Keratinocyte (primary cell): ENCODE measurements around the gene TMEM132C. TPM values are rescaled to one million over a fixed set of nuclear protein-coding genes. Genes with fewer than 3 reads are reported as not detected.

Experiments
- DNase-seq: peaks from one replicate; pipeline ENCODE4 v3.0.0-alpha.2; 2011; ENCODE audit warnings: low read depth, missing footprints, low spot score
- FAIRE-seq: peaks from 2 replicates; lab custom pipeline; 2011; peaks lifted over from hg19 to GRCh38; lab: Jason Lieb, UNC
- H2AFZ ChIP-seq: 2 replicates; pipeline ENCODE4 v1.6.0; 2012; ENCODE audit warnings: low read length, control low read depth, inconsistent platforms; ENCODE audit not compliant: control insufficient read depth
- H3K27ac ChIP-seq: 2 replicates; pipeline ENCODE4 v1.5.1; 2011; ENCODE audit warnings: low read length; ENCODE audit not compliant: control insufficient read depth, insufficient read depth
- H3K27me3 ChIP-seq: 3 replicates; pipeline ENCODE4 v1.6.0; 2011; ENCODE audit warnings: low read length; ENCODE audit not compliant: control insufficient read depth, insufficient read depth; ENCODE audit errors: extremely low read depth
- H3K36me3 ChIP-seq, 2 experiments: 2 replicates in 1 of 2; 3 replicates in 1 of 2; pipeline ENCODE4 v1.5.1; 2011; ENCODE audit warnings: low read length in 2 of 2, mild to moderate bottlenecking in 1 of 2; ENCODE audit not compliant: control insufficient read depth in 2 of 2, insufficient read depth in 2 of 2; ENCODE audit errors: extremely low read depth in 1 of 2
- H3K4me1 ChIP-seq: 3 replicates; pipeline ENCODE4 v1.5.1; 2011; ENCODE audit warnings: low read length; ENCODE audit not compliant: control insufficient read depth, insufficient read depth; ENCODE audit errors: extremely low read depth
- H3K4me2 ChIP-seq: 3 replicates; pipeline ENCODE4 v1.6.0; 2011; ENCODE audit warnings: low read depth, low read length; ENCODE audit not compliant: control insufficient read depth, insufficient read depth; ENCODE audit errors: extremely low read depth
- H3K4me3 ChIP-seq, 3 experiments: fragments of 200-600 bp in 1 of 3; sonication (generic) in 1 of 3; 2 replicates in 2 of 3; 3 replicates in 1 of 3; pipeline ENCODE4 v1.5.1; 2011 to 2016; ENCODE audit warnings: low read length in 3 of 3, mild to moderate bottlenecking in 3 of 3, control low read depth in 2 of 3, inconsistent platforms in 1 of 3, low read depth in 1 of 3, mixed read lengths in 1 of 3, mixed run types in 1 of 3, moderate library complexity in 1 of 3; ENCODE audit not compliant: control insufficient read depth in 2 of 3, insufficient read depth in 2 of 3; ENCODE audit errors: extremely low read depth in 1 of 3
- H3K79me2 ChIP-seq: 2 replicates; pipeline ENCODE4 v1.6.0; 2012; ENCODE audit warnings: low read length; ENCODE audit not compliant: control insufficient read depth, insufficient read depth
- H3K9ac ChIP-seq: 3 replicates; pipeline ENCODE4 v1.6.0; 2011; ENCODE audit warnings: low read length; ENCODE audit not compliant: control insufficient read depth, insufficient read depth; ENCODE audit errors: extremely low read depth
- H3K9me1 ChIP-seq: 3 replicates; pipeline ENCODE4 v1.6.0; 2011; ENCODE audit warnings: low read length; ENCODE audit not compliant: control insufficient read depth, insufficient read depth; ENCODE audit errors: extremely low read depth
- H3K9me3 ChIP-seq: 2 replicates; pipeline ENCODE4 v1.5.1; 2012; ENCODE audit warnings: low read depth, low read length; ENCODE audit not compliant: control insufficient read depth
- H4K20me1 ChIP-seq: 3 replicates; pipeline ENCODE4 v1.6.0; 2011; ENCODE audit warnings: low read length; ENCODE audit not compliant: control insufficient read depth, insufficient read depth; ENCODE audit errors: extremely low read depth
- EZH2 ChIP-seq: IDR thresholded peaks from one replicate; pipeline ENCODE4 v1.6.1; 2012; ENCODE audit warnings: inconsistent platforms, mild to moderate bottlenecking, low read length, moderate library complexity
- dilution Hi-C: fragments of 300-500 bp; cut with MboI; formaldehyde crosslinking; loops from one replicate; pipeline ENCODE4 v1.7.0; 2020; ENCODE audit warnings: low sequenced_read_pairs; ENCODE audit not compliant: extremely low pct_ligation_motif_present
- polyA plus RNA-seq, 5 experiments: library from polyadenylated mRNA; depleted of rRNA in 3 of 5; stranded (reverse) in 3 of 5; stranded (forward) in 1 of 5; unstranded in 1 of 5; fragments of >200 nt; gene quantifications; 1 replicate in 1 of 5; 2 replicates in 3 of 5; 3 replicates in 1 of 5; pipeline versions ENCODE4 v1.2.1 to v1.2.3, GENCODE V29; 2011 to 2012; ENCODE audit warnings: missing spikeins in 2 of 5, low read depth in 1 of 5, low replicate concordance in 1 of 5
- TF ChIP-seq, protein P1 (sequence below), 3 experiments: IDR thresholded peaks in 1 of 3; conservative IDR thresholded peaks in 1 of 3; optimal IDR thresholded peaks in 1 of 3; 2 replicates in 2 of 3; 3 replicates in 1 of 3; pipeline versions ENCODE3 to v1.5.1; 2011; ENCODE audit warnings: low read length in 3 of 3, mild to moderate bottlenecking in 3 of 3, moderate library complexity in 2 of 3, control low read depth in 1 of 3, inconsistent platforms in 1 of 3; ENCODE audit not compliant: insufficient read depth in 2 of 3; ENCODE audit errors: extremely low read depth in 1 of 3

Gene TMEM132C
- polyA plus RNA-seq, 1 donor (not counting 4 experiments of a cell fraction or from before 2014, with no cell fraction given): not detected

DNA sequence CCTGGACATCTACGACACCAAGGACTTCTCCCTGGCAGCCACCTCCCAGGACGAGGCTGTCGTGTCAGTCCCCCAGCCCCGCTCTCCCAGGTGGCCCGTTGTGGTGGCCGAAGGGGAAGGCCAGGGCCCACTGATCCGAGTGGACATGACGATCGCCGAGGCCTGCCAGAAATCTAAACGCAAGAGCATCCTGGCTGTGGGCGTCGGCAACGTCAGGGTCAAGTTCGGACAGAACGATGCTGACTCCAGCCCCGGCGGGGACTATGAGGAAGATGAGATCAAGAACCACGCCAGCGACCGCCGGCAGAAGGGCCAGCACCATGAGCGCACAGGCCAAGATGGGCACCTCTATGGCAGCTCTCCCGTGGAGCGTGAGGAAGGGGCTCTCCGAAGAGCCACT, 438.2 kb downstream of the TMEM132C start:
- Histone ChIP-seq H3K36me3 (no peaks in the 10 kb centered on the region), H3K4me3 (no peak overlapping the region), H3K27ac (no peak overlapping the region), H4K20me1 (no peaks in the 10 kb centered on the region), H3K4me1 (no peaks in the 10 kb centered on the region), H3K9me3 (peaks cover 21% of the 10 kb centered on the region), H3K79me2 (no peaks in the 10 kb centered on the region), H3K9me1 (no peaks in the 10 kb centered on the region), H3K4me2 (no peak overlapping the region), H3K9ac (no peak overlapping the region), H2AFZ (no peak overlapping the region), H3K27me3 (no peaks in the 10 kb centered on the region)
- TF ChIP-seq, protein P1, sequence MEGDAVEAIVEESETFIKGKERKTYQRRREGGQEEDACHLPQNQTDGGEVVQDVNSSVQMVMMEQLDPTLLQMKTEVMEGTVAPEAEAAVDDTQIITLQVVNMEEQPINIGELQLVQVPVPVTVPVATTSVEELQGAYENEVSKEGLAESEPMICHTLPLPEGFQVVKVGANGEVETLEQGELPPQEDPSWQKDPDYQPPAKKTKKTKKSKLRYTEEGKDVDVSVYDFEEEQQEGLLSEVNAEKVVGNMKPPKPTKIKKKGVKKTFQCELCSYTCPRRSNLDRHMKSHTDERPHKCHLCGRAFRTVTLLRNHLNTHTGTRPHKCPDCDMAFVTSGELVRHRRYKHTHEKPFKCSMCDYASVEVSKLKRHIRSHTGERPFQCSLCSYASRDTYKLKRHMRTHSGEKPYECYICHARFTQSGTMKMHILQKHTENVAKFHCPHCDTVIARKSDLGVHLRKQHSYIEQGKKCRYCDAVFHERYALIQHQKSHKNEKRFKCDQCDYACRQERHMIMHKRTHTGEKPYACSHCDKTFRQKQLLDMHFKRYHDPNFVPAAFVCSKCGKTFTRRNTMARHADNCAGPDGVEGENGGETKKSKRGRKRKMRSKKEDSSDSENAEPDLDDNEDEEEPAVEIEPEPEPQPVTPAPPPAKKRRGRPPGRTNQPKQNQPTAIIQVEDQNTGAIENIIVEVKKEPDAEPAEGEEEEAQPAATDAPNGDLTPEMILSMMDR (optimal IDR thresholded peaks at IDR 0.05 in 1 of 3, IDR thresholded peaks at IDR 0.05 in 1 of 3, conservative IDR thresholded peaks at IDR 0.05 in 1 of 3; ENCODE audit: extremely low read depth in 1 of 3, insufficient read depth in 2 of 3, low read length in 3 of 3): no peak
- TF ChIP-seq EZH2: no peak
- no peak for FAIRE-seq
- no peak for DNase-seq
- dilution Hi-C loops: no loop called here

DNA sequence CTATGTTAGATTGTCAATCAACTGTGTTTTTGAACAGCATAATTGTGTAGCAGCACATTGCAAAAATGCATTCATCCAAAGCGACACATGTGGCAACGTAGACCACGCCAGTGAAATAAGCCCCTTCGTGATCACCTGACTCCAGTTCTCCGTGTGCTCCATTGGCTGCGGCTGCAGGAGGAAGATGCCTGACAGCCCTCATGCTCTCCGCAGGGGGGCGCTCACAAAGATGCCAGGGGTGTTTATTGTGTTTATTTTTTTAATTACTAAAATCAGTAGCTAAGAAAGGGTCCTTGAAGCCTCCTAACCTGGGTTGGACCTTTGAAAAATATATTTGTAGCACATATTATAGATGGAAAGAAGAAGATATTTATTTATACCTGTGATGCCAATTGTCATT, 440.5 kb downstream of the TMEM132C start:
- no peaks in the 10 kb centered on the region for H3K36me3 ChIP-seq
- H3K79me2 ChIP-seq: no peaks in the 10 kb centered on the region
- TF ChIP-seq EZH2: no peak
- TF ChIP-seq, protein P1 (optimal IDR thresholded peaks at IDR 0.05 in 1 of 3, IDR thresholded peaks at IDR 0.05 in 1 of 3, conservative IDR thresholded peaks at IDR 0.05 in 1 of 3; ENCODE audit: extremely low read depth in 1 of 3, insufficient read depth in 2 of 3, low read length in 3 of 3): no peak
- DNase-seq: no peak
- H4K20me1 ChIP-seq: no peaks in the 10 kb centered on the region
- FAIRE-seq: no peak
- no peak overlapping the region for H3K27ac ChIP-seq
- H2AFZ ChIP-seq: no peak overlapping the region
- H3K27me3 ChIP-seq: no peaks in the 10 kb centered on the region
- no peaks in the 10 kb centered on the region for H3K9me1 ChIP-seq
- H3K9ac ChIP-seq: no peak overlapping the region
- dilution Hi-C loops: no loop called here
- no peak overlapping the region for H3K4me3 ChIP-seq
- peaks cover 22% of the 10 kb centered on the region for H3K9me3 ChIP-seq
- H3K4me1 ChIP-seq: no peaks in the 10 kb centered on the region
- H3K4me2 ChIP-seq: no peak overlapping the region
